NK-92 treated with Interleukin-12 subunit alpha and Interleukin-12 subunit beta, amount 100 ng/mL, for 24 hours (cell line): ENCODE measurements around the gene LTBR.

Source experiments
- DNase-seq: peaks from one replicate; lab custom pipeline; 2025; lab: John Stamatoyannopoulos, UW

Gene LTBR

DNA sequence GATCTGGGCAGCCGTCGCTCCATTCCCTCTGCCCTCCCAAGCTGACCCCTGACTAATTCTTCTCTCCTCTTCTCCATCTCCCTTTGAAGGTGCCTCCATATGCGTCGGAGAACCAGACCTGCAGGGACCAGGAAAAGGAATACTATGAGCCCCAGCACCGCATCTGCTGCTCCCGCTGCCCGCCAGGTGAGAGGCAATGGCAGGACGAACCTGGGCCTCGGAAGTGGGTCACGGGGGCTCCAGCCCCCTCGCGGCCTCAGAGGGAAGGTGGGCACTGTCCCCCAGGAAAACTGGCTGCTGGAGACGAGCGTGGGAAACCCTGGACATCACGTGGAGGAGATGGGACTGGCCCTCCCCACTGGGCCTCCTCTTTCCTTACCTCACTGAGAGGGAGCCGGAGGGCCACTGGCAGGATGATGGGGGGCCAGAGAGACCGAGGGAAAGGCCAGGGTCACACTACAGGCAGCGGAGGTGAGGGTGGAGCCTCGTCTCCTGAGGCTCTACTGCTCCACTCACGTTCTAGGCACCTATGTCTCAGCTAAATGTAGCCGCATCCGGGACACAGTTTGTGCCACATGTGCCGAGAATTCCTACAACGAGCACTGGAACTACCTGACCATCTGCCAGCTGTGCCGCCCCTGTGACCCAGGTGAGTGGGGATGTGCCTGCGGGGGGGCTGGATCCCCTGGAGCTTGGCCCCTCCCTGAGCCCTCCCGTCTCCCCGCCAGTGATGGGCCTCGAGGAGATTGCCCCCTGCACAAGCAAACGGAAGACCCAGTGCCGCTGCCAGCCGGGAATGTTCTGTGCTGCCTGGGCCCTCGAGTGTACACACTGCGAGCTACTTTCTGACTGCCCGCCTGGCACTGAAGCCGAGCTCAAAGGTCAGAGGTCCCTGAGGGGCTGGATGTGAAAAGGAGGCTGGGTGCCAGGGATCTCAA is 806 bp downstream of the LTBR start:
- no peak for DNase-seq

DNA sequence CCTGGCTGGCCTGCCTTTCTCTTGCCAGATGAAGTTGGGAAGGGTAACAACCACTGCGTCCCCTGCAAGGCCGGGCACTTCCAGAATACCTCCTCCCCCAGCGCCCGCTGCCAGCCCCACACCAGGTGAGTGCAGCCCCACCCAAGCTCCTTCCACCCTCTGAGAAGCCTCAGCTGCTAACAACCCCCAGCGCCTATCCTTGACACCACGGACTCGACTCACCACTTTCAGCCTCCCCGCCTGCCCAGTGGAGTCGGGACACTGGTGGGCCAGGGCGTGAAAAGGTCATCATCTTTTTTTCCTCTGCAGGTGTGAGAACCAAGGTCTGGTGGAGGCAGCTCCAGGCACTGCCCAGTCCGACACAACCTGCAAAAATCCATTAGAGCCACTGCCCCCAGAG is 2.1 kb downstream of the LTBR start:
- no peak for DNase-seq

DNA sequence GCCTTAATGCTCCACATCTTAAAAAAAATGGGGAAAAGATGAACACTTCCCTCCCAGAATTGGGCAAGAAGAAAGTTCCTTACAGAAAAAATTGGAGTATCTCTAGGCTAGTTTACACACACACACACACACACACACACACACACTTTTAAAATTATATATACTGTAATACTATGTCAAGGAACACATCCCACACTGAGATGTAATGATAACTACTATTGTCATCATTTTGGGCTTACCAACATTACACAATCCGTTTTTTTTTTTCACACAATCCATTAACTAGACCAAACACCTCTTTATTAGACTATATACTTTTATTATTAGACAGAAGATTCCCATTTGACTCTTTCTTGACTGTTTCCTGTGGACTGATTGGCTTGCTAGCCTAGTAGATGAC is 2.5 kb downstream of the LTBR start:
- DNase-seq: no peak

DNA sequence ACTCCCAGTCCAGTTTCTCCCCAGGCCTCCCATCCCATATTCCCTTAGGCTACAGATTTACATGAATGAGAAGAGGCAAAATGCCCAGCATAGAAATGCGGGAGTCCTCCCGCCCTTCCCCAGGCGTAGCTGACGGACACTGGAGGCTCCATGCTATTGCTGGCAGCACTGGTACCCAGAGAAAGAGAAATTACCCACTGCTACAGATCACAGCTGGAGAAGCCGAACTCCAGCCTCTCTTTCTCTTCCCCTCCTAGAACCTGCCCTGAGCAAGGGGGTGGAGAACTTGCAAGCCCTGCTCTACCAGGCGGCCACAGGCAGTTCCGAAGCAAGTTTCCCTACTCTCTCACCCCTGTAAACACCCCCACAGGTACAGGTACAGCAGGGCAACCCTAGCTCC is 3.6 kb downstream of the LTBR start:
- no peak for DNase-seq

DNA sequence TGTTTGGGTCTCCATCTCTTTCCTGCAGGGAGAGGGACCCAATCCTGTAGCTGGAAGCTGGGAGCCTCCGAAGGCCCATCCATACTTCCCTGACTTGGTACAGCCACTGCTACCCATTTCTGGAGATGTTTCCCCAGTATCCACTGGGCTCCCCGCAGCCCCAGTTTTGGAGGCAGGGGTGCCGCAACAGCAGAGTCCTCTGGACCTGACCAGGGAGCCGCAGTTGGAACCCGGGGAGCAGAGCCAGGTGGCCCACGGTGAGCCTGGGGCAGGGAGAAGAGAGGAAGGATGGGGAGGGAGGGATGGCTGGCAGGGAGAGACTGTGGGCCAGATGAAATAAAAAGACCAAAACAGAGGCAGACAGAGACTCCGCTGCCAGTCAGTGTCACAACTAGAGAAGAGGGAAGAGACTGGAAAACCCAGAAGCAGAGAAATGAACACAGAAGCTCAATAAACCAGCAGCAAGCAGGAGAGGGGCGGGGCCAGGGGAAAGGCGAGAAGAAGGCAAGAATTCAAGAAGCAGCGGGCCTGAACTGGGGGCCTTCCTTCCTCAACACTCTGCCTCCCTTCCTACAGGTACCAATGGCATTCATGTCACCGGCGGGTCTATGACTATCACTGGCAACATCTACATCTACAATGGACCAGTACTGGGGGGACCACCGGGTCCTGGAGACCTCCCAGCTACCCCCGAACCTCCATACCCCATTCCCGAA is 6.3 kb downstream of the LTBR start:
- no peak for DNase-seq

DNA sequence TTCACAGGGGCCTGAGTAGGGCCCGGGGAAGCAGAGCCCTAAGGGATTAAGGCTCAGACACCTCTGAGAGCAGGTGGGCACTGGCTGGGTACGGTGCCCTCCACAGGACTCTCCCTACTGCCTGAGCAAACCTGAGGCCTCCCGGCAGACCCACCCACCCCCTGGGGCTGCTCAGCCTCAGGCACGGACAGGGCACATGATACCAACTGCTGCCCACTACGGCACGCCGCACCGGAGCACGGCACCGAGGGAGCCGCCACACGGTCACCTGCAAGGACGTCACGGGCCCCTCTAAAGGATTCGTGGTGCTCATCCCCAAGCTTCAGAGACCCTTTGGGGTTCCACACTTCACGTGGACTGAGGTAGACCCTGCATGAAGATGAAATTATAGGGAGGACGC is 7.1 kb downstream of the LTBR start:
- no peak for DNase-seq

DNA sequence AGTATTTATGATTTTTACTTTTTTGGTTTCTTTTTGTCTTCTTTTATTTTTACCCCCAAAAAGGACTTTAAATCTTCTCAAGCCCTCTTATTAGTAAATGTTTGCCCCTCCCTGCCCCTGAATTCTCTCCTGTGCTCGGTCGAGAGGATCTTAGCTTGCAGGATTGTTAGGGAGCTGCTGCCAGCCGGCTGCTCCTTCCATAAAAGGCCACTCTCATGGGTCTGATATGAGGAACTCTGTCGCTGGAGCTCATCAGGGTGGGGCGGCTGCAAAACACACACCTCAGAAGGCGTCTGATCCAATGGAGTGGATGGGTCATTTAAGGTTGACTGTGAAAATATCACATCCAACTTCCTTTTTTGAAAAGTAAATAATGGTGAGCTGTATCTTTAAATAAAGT is 8.5 kb downstream of the LTBR start:
- no peak for DNase-seq

DNA sequence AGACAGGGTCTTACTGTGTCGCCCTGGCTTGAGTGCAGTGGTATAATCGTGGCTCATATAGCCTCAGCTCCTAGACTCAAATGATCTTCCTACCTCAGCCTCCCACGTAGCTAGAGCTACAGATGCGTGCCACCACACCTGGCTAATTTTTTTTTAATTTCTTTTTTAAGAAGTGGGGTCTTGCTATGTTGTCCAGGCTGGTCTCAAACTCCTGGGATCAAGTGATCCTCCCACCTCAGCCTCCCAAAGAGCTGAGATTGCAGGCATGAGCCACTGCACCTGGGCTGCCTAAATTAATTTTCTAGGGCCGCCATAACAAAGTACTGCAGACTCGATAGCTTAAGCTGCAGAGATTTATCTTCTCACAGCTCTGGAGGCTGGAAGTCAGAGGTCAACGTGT is 9.1 kb downstream of the LTBR start:
- DNase-seq: no peak

DNA sequence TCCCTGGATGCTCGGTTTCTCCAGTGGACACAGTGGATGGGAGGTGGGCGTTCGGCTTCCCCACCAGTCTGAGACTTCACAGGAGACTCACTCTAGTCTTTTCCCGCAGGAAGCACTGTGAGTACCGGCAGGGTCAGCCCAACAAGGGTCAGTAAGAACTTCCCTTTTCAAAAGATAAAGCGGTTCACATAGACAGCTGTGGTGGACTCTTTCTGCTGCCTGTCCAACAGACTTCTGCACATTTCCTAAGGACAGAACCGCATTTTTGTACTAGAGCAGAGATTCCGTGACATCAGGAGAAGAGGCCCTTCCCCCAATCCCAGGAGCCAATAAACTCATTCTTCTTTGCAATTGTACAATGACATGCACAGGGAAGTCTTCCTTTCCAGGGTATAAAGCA is 10.4 kb downstream of the LTBR start:
- DNase-seq: no peak

DNA sequence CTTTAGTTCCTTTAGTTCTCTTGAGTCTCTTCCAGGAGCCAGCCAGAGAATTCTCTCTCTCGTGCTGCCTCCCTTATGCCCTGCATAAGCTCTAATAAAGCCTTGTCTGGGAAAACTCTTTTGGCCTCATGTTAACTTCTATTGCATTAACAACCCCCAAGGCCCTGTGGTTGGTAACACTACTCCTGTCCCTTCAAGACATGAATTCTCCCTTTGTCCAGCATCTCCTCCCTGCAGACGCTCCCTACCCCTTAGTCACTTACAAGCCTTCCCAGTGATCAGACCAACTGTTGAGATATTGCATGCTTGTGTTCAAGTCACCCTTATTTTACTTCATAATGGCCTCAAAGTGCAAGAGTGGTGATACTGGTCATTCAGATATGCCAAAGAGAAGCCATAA is 12.1 kb downstream of the LTBR start:
- no peak for DNase-seq

DNA sequence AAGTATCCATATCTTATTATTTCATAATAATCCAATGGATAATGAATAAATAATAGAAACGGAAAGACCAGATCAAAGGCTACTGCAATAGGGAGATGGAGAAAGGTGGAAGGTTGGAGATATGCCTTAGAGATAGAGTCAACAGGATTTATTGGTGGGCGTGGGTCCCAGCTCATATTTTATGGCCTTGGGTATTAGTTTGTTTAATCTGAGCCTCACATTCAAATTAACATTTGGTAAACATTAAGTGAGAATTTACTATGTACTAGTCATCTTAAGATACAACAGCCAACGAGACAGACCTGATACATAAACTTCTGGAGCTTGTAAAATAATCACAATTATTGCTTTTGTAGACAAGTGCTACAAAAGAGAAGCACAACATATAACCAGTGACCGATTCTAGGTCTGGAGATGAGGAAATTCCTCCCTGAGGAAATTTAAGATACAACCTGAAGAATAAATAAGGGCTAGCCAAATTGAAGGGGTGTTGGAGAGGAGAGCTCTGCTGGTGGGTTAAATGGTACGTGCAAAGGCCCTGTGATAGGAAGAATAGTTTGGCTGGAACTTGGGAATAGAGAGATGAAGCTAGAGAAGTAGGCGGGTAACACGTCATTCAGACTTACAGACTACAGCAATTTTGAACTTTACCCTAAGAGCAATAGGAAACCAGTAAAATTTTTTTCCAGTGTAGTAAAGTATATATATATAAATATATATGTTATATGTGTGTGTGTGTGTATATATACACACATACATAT is 16.1 kb downstream of the LTBR start:
- DNase-seq: no peak

DNA sequence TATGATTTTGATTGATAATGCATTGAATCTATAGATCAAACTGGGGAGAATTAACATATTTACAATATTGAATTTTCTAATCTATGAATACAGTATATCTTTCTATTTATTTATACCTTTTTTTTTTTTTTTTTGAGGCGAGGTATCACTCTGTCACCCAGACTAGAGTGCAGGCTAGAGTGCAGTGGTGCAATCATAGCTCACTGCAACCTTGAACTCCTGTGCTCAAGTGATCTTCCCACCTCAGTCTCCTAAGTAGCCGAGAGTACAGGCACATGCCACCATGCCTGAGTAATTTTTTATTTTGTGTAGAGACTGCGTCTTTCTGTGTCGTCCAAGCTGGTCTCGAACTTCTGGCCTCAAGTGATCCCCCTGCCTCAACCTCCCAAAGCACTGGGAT is 20.4 kb downstream of the LTBR start:
- DNase-seq: no peak

DNA sequence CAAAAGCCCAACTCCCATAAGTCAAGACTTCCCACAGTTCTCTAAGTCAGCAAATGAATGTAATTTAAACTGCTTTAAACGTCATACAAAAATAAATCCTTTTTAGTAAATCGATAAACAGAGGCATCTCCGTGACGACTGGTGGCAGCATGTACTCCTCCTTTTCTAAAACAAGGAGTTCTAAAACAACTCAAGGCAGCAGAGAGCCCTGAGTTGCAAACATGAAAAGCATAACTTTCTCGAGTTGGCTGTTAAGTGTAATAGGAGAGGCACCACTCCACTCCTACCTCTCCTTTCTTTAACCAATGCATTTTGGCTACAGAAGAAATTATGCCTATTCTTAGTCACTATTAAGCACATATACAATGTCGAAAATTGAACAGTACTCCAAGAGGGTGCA is 22.0 kb downstream of the LTBR start:
- no peak for DNase-seq

DNA sequence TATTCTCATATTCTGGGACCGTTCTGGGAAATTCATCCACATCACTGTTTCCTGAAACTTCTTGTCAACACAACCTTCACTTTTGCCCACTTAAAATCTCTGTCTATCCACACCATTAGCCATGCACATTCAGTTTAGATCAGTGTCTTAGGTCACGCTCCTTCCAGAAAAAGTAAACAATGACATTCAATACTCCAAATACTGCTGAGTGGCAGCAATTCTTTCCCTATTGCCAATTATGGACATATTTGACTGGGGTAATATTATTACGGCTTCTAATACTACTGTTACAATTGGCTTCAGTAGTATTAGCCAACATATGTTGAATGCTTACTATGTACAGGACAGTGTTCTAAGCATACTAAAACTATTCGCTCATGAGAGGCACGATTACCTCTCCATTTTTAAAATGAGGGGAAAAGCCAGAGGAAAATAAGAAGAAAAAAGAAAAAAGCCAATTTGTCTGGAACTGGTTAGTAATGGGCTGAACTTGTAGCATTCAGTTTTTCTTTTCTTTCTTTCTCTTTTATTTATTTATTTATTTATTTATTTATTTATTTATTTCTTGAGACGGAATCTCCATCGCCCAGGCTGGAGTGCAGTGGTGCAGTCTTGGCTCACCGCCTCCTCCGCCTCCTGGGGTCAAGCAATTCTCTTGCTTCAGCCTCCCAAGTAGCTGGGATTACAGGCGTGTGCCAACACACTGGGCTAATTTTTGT is 23.4 kb downstream of the LTBR start:
- DNase-seq: no peak

DNA sequence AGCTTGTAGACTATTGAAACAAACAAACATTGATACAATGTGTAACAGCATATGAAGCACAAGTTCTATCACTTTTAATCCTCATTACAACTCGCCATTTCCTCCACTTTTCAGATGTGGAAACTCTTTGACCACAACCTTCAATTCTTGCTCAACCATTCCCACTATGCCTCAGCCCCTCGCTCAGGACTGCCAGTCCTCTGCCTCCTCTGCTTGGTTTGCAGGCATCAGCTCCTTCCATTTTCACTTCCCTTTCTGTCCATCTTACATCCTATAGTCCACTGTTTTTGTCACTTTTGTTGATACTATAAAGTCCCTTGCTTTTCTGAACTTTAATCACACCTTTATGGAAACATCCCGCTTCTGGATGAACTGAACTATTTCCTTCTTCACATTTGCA is 32.6 kb downstream of the LTBR start:
- DNase-seq: no peak

DNA sequence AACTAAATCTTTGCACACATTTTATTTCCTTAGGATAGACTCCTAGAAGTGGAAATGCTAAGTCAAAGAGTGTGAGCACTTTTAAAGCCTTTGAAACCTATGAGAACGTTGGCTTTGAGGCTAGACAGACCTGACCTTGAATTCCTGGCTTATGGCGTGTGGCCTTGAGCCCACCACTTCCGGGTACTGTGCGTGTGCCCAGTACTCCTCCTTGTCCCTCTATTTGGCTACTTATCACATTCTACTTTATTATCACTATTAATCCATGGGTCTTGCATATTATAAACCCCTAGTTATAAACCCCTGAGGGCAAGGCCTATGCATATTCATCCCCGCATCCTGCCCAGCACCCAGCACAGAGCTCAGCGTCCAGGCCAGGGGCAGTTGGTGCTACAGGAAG is 34.8 kb downstream of the LTBR start:
- no peak for DNase-seq

DNA sequence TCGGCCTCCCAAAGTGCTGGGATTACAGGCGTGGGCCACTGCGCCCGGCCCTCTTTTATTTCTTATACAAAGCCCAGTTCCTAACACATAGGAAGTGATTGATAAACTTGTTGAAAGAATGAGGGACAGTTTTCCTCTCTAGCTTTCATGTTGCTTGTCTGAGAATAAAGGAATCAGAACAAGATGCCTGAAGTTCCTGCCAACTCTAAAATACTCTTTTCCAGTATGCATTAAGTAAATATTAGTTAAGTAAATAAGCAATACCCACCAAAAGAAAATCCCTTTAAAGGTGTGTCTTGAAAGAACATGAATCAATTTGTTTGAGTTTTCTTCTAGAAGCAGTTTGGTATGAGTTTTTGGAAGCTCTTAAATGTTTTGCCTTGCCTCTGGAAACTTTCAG is 36.4 kb downstream of the LTBR start:
- DNase-seq: no peak

DNA sequence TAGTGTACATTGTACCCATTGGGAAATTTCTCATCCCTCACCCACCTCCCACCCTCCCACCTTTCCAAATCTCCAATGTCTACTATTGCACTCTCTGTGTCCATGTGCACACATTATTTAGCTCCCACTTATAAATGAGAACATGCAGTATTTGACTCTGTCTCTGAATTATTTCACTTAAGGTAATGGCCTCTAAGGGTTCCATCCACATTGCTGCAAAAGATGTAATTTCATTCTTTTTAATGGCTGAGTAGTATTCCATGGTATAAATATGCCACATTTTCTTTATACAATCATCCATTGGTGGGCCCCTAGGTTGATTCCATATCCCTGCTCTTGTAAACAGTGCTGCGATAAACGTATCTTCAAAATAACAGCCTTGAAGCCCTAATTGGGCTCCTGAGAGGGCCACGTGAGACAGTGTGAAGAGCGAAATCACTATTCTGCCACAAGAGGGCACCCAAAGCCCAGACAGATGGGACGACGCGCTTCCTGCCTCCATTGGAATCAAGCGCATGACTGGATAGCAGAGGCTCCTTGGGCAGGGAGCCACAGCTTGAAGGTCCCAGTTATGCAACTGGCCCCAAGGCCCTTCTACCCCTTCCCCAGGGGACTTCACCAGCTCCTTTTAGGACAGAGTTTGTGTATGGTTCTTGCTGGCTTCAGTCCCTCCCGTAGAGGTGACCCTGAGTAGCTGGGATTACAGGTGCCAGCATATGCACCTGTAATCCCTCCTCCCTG is 39.5 kb downstream of the LTBR start:
- DNase-seq: peak; percentile 9

DNA sequence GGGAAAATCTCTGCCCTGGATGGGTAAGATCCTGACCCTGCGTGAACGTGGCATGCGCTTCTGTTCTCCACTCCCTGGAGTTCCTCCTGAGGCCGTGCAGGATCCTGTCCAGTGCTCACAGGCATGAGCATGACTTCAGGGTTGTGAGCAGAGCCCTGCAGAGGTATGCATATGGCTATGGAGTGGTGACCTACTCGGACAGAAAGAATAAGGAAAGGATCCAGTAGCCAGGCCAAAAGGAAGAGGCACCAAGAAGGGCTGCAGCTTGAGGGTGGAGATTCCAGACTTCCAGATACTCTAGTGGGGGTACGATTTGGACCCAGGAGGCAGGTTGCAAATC is 40.0 kb downstream of the LTBR start:
- DNase-seq: no peak

DNA sequence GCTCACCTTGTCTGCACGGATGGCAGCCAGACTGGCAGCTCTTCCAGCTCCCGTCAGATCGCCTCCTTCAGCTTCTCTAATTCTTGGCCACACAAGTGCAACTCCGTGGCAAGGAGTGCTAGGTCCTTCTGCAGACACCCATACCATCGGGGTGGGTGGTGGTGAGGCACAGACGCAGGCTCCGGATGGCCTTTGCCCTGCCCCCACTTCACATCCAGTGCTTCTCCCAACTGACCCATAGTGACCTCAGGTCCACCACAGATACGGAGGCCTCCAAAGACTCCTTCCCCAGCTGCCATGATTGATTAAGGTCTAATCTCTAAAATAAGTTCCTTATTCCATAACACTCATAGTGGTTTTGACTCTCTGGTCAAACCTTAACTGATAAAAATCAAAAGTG is 40.9 kb downstream of the LTBR start:
- DNase-seq: no peak
